HG03469 (cell line): ENCODE data around the gene MGRN1.

Experiments used
- ATAC-seq: cut with Tn5 transposase; IDR thresholded peaks from one replicate; pipeline ENCODE4 v1.9.1; 2021; ENCODE audit warnings: mild to moderate bottlenecking, moderate library complexity, moderate number of reproducible peaks; ENCODE audit not compliant: unreplicated experiment

MGRN1 gene

GRCh38 chr16:4667203-4667963 is 42.8 kb downstream of the MGRN1 start:
- ATAC-seq, result no peak

- ATAC-seq, result no peak
Observed at GRCh38 chr16:4668313-4668960, 43.8 kb downstream of the MGRN1 start.

GRCh38 chr16:4673387-4674046 is 48.9 kb downstream of the MGRN1 start:
- ATAC-seq, result no peak

- ATAC-seq, result no peak
Observed at GRCh38 chr16:4674926-4675530, 50.4 kb downstream of the MGRN1 start.

- no peak for ATAC-seq
Observed at GRCh38 chr16:4675864-4676786, 51.5 kb downstream of the MGRN1 start.

GRCh38 chr16:4676831-4677230 is 52.2 kb downstream of the MGRN1 start:
- no peak for ATAC-seq

- ATAC-seq, result no peak
Observed at GRCh38 chr16:4677390-4677789, 52.8 kb downstream of the MGRN1 start.

- ATAC-seq, result no peak
Observed at GRCh38 chr16:4677994-4678393, 53.4 kb downstream of the MGRN1 start.

- ATAC-seq, result no peak
Observed at GRCh38 chr16:4678596-4678995, 54.0 kb downstream of the MGRN1 start.

GRCh38 chr16:4679156-4679849 is 54.7 kb downstream of the MGRN1 start:
- no peak for ATAC-seq

- no peak for ATAC-seq
Observed at GRCh38 chr16:4679850-4680636, 55.4 kb downstream of the MGRN1 start.

- no peak for ATAC-seq
Observed at GRCh38 chr16:4680673-4681470, 56.2 kb downstream of the MGRN1 start.

GRCh38 chr16:4681471-4682083 is 57.0 kb downstream of the MGRN1 start:
- ATAC-seq, result no peak

- ATAC-seq, result no peak
Observed at GRCh38 chr16:4682084-4682591, 57.5 kb downstream of the MGRN1 start.

GRCh38 chr16:4682616-4683254 is 58.1 kb downstream of the MGRN1 start:
- no peak for ATAC-seq

- ATAC-seq, result no peak
Observed at GRCh38 chr16:4683255-4684057, 58.8 kb downstream of the MGRN1 start.
